ENCODE measurements around the gene SKIDA1.

The SKIDA1 gene

DNA sequence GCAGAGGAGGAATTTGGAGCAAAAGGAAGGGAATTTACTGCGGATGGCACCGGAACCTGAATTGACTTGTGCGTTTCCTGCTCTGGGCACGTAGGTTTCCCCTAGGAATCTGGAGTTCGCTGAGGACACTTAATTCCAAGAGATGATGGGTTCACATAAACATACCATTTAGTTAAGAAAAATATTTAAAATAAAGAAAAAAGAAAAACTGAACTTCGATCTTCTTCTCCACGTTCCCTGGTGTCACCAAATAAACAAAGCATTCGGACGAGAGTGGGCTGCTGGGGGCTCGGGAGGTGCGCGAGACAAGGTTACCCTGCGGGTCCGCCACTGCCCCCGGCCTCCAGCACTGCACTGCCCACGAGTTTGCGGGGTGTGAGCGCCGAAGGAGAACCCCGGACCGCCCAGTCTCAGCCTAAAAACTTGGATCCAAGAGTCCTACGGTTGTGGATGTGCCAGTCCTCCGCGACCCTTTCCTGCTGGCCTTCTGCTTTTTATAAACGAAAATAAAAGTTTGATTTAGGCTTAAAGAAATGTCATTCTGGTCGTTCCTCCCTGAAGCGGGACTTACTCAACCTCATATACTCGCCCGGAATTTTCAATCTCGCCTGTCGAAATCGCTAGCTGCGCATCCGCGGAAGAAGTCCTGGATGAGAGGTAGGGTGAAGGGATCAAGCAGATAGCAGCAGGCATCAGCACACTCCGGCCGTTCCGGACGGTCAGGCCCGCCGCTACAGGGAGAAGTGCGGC lies 30.3 kb downstream of the SKIDA1 start:
- TF ChIP-seq POLR2AphosphoS5 (IDR thresholded peaks at IDR 0.05; ENCODE audit: low read depth, low read length) = peak; percentile 13; the same call in 1 of the 2 replicates
- no peak for TF ChIP-seq TAF1 (IDR thresholded peaks at IDR 0.05; ENCODE audit: borderline replicate concordance, insufficient read depth, low read length)

DNA sequence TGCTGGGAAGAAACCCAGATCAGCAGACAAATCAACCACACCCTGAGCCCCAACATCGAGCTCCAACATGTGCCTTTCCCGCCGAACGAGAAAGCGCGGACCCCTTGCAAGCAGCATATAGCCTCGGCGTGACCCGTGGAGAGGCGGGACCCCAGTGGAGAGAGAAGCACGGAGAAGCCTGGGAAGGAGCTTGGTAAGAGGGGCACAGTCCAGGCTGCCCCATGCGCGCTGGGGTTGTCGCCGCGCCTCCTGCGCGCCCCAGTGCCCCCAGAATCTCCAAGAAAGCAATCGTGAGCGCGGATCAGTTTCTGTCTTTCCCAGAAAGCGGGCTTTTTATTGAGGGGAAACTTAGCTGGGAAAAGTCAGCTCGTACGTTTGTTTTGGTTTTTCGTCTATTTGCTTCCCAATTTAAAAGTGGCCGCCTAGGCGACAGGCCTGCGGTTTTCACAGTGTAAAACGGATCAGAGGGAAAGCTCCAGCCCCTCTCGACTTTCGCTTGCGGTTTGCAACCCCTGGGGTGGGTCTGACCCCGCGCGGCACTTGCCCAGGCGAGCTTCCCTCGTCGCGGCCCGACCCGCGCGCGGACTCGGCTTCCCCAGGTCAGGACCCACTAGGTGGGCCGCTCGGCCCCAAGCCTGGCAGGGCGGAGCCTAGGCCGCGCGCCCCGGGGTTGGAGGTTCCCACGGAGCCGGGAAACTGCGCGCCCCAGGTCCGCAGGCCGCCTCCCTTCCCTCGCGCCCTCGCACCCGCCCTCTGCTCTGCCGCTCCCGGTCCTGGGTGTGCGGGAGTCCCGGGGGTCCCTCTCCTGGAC lies 31.1 kb downstream of the SKIDA1 start:
- TF ChIP-seq FOXP2 (optimal IDR thresholded peaks at IDR 0.05; ENCODE audit: borderline replicate concordance, extremely low read depth, extremely low read length, insufficient read depth) (no peak), POLR2AphosphoS5 (IDR thresholded peaks at IDR 0.05; ENCODE audit: low read depth, low read length) (no peak), TAF1 (IDR thresholded peaks at IDR 0.05; ENCODE audit: borderline replicate concordance, insufficient read depth, low read length) (no peak), SIN3A (IDR thresholded peaks at IDR 0.05; ENCODE audit: borderline replicate concordance, insufficient read depth, low read length) (no peak)
- TF ChIP-seq, protein P1, sequence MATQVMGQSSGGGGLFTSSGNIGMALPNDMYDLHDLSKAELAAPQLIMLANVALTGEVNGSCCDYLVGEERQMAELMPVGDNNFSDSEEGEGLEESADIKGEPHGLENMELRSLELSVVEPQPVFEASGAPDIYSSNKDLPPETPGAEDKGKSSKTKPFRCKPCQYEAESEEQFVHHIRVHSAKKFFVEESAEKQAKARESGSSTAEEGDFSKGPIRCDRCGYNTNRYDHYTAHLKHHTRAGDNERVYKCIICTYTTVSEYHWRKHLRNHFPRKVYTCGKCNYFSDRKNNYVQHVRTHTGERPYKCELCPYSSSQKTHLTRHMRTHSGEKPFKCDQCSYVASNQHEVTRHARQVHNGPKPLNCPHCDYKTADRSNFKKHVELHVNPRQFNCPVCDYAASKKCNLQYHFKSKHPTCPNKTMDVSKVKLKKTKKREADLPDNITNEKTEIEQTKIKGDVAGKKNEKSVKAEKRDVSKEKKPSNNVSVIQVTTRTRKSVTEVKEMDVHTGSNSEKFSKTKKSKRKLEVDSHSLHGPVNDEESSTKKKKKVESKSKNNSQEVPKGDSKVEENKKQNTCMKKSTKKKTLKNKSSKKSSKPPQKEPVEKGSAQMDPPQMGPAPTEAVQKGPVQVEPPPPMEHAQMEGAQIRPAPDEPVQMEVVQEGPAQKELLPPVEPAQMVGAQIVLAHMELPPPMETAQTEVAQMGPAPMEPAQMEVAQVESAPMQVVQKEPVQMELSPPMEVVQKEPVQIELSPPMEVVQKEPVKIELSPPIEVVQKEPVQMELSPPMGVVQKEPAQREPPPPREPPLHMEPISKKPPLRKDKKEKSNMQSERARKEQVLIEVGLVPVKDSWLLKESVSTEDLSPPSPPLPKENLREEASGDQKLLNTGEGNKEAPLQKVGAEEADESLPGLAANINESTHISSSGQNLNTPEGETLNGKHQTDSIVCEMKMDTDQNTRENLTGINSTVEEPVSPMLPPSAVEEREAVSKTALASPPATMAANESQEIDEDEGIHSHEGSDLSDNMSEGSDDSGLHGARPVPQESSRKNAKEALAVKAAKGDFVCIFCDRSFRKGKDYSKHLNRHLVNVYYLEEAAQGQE (IDR thresholded peaks at IDR 0.05; ENCODE audit: insufficient read depth in 1 of 2, low read depth in 2 of 2, low read length in 2 of 2) = no peak

DNA sequence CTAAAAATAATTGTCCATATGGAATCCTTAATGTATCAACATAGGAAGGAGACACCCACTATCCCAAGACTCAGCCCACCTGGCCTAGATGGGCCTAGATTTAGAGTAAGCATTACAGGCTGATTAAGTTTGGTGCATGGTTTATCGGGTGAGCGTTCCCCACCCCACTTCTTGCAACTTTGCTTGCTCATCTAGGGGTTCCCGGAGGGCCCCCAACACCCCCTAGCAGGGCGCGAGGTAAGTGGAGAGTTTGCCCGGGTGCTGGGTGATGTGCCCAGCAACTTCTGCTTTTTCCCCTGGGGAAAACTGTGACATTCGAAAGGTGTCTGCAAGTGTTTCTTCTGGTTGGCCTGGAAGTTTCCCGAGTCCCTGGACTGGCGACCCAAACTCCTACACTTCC lies 31.7 kb downstream of the SKIDA1 start:
- TF ChIP-seq POLR2AphosphoS5 (IDR thresholded peaks at IDR 0.05; ENCODE audit: low read depth, low read length) (no peak), FOXP2 (optimal IDR thresholded peaks at IDR 0.05; ENCODE audit: borderline replicate concordance, extremely low read depth, extremely low read length, insufficient read depth) (no peak), TAF1 (IDR thresholded peaks at IDR 0.05; ENCODE audit: borderline replicate concordance, insufficient read depth, low read length) (no peak), SIN3A (IDR thresholded peaks at IDR 0.05; ENCODE audit: borderline replicate concordance, insufficient read depth, low read length) (no peak)
- TF ChIP-seq, protein P1 (IDR thresholded peaks at IDR 0.05; ENCODE audit: insufficient read depth in 1 of 2, low read depth in 2 of 2, low read length in 2 of 2) = no peak

DNA sequence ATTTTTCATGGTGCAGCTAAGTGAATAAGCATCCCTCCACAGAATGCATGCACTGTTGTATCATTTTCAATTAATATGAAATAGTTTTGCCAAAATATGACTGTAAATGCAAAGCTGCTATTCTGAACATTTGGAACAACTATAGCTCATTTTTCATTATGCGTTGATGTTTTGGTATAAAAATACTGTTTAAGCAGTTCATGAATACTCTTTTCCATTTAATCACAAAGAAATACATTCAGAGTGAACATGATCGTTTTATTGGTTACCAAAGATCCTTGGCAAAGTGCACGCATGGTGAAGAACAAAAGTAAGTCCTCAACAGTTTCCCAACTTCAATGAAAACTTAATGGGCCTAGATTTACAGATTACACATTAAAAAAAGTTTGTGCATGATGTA lies 33.1 kb downstream of the SKIDA1 start:
- no peak for TF ChIP-seq POLR2AphosphoS5 (IDR thresholded peaks at IDR 0.05; ENCODE audit: low read depth, low read length)
- no peak for TF ChIP-seq SIN3A (IDR thresholded peaks at IDR 0.05; ENCODE audit: borderline replicate concordance, insufficient read depth, low read length)
- TF ChIP-seq, protein P1 (IDR thresholded peaks at IDR 0.05; ENCODE audit: insufficient read depth in 1 of 2, low read depth in 2 of 2, low read length in 2 of 2) = no peak
- TF ChIP-seq FOXP2 (optimal IDR thresholded peaks at IDR 0.05; ENCODE audit: borderline replicate concordance, extremely low read depth, extremely low read length, insufficient read depth) = no peak
- TF ChIP-seq TAF1 (IDR thresholded peaks at IDR 0.05; ENCODE audit: borderline replicate concordance, insufficient read depth, low read length) = no peak

DNA sequence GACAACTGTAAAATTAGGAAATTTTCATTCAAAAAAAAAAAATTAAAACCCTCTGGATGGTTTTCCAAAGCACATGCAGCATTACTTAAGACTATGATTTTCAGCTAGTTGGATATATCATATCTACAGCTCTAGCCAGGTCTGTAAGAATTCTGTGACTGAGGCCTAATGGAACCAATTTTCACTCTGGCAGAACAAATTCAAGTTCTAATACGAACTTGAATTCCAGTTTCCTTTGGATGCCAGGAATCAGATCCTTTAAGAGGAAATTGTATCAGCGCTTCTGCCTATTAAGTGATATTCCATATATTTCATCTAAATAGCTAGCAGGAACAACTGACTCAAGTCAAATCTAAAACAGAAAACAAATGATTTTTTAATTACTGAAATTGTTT lies 34.8 kb downstream of the SKIDA1 start:
- TF ChIP-seq POLR2AphosphoS5 (IDR thresholded peaks at IDR 0.05; ENCODE audit: low read depth, low read length) = no peak
- TF ChIP-seq SIN3A (IDR thresholded peaks at IDR 0.05; ENCODE audit: borderline replicate concordance, insufficient read depth, low read length) = no peak

All from PFSK-1 (cell line).